Measurements from ENCODE around the gene NANP. TPM values are rescaled to one million over a fixed set of nuclear protein-coding genes. Genes with fewer than 3 reads are reported as not detected.

The NANP gene
- total and polyA plus RNA-seq, 2 of the 4 experiments (the other 2 are of a cell fraction) = 4.9 to 7.2 TPM

DNA sequence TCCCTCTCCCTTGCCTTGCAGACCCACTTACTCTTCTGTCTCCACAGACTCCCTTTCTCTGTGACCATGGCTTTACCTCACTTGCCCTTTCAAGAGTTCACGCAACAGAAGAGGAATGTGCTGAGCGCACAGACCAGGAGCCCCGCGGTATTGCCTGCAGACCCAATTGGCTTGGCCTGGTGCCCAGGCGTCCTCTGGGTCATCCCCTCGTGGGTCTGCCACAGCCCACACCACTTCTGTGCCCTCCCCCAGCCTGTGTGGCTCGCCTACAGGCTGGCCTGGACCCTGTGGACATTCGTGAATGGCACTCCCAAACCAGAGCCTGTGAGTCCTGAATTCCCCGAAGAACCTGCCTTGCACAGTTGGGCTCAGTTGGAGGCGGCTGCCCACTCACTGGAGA, 23.2 kb downstream of the NANP start:
- Histone ChIP-seq H3K4me2 (ENCODE audit: low read depth, low read length) (no peak overlapping the region), H4K8ac (ENCODE audit: low read depth in 2 of 2, low read length in 2 of 2) (no peak overlapping the region), H3K9me1 (ENCODE audit: insufficient read depth, low read length) (0 out of 2 replicates have a peak, but pooled peaks cover 3% of the 10 kb centered on the region), H3K79me1 (ENCODE audit: low read depth in 1 of 2, low read length in 2 of 2) (no peaks in the 10 kb centered on the region), H3K27ac (ENCODE audit: insufficient read depth, low read length) (no peak overlapping the region), H2AK5ac (ENCODE audit: low read depth, low read length) (0 out of 2 replicates have a peak overlapping the region, but pooled peaks have one; percentile 2), H4K20me1 (ENCODE audit: insufficient read depth, low read length) (no peaks in the 10 kb centered on the region), H3K18ac (ENCODE audit: low read depth, low read length) (no peak overlapping the region), H3K9ac (ENCODE audit: low read depth, low read length) (no peak overlapping the region), H3K27me3 (ENCODE audit: control insufficient read depth, insufficient read depth, low read length) (no peaks in the 10 kb centered on the region), H4K5ac (ENCODE audit: low read depth, low read length) (no peak overlapping the region), H3K14ac (replicated peaks; ENCODE audit: low read depth, low read length) (no peak overlapping the region), H3K36me3 (ENCODE audit: control insufficient read depth, insufficient read depth, low read length) (no peaks in the 10 kb centered on the region), H2BK20ac (ENCODE audit: low read depth, low read length) (no peak overlapping the region), H3K56ac (ENCODE audit: extremely low read depth, insufficient read depth, low read length) (no peak overlapping the region), H3K4me1 (ENCODE audit: control insufficient read depth, insufficient read depth, low read length) (peaks cover 4% of the 10 kb centered on the region; the same call in 1 of the 2 replicates), H2AK9ac (replicated peaks; ENCODE audit: low read depth, low read length, poor library complexity) (peak overlapping the region; percentile 63), H2BK120ac (ENCODE audit: low read depth, low read length) (no peak overlapping the region), H2BK15ac (ENCODE audit: low read depth, low read length) (no peak overlapping the region), H2AFZ (replicated peaks; ENCODE audit: low read length, poor library complexity) (no peak overlapping the region), H3K4me3 (ENCODE audit: insufficient read depth, low read depth, low read length) (no peak overlapping the region), H3K4ac (ENCODE audit: low read depth, low read length) (no peak overlapping the region), H4K91ac (ENCODE audit: insufficient read depth, low read depth, low read length) (no peak overlapping the region), H2BK5ac (ENCODE audit: low read depth, low read length, poor library complexity, severe bottlenecking) (no peak overlapping the region), H3K23ac (ENCODE audit: low read depth, low read length) (no peak overlapping the region; the same call in 1 of the 2 replicates), H3K9me3 (ENCODE audit: control insufficient read depth, insufficient read depth, low read length) (no peaks in the 10 kb centered on the region)
- intact Hi-C loops (cut with micrococcal nuclease) (no loop called here), dilution Hi-C loops (cut with HindIII; ENCODE audit: low sequenced_read_pairs, unreplicated experiment) (no loop called here), in situ Hi-C loops (cut with MboI; ENCODE audit: low sequenced_read_pairs) (no loop called here)
- DNase-seq (no peak), ATAC-seq (ENCODE audit: low read depth) (peak; percentile 53)
- TF ChIP-seq RFX5 (IDR thresholded peaks at IDR 0.05; ENCODE audit: low read depth, low read length) (no peak), RAD21 (IDR thresholded peaks at IDR 0.05; ENCODE audit: low read length) (no peak), RCOR1 (IDR thresholded peaks at IDR 0.05; ENCODE audit: insufficient replicate concordance, low read length) (no peak)
- TF ChIP-seq, protein P1, sequence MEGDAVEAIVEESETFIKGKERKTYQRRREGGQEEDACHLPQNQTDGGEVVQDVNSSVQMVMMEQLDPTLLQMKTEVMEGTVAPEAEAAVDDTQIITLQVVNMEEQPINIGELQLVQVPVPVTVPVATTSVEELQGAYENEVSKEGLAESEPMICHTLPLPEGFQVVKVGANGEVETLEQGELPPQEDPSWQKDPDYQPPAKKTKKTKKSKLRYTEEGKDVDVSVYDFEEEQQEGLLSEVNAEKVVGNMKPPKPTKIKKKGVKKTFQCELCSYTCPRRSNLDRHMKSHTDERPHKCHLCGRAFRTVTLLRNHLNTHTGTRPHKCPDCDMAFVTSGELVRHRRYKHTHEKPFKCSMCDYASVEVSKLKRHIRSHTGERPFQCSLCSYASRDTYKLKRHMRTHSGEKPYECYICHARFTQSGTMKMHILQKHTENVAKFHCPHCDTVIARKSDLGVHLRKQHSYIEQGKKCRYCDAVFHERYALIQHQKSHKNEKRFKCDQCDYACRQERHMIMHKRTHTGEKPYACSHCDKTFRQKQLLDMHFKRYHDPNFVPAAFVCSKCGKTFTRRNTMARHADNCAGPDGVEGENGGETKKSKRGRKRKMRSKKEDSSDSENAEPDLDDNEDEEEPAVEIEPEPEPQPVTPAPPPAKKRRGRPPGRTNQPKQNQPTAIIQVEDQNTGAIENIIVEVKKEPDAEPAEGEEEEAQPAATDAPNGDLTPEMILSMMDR (conservative IDR thresholded peaks at IDR 0.05; ENCODE audit: low read depth, low read length) = no peak
- 44% methylated on average over 7 of the region's 10 CpGs; no CpG with 5 or more reads in 1 of the 2 experiments for WGBS, 2 experiments (ENCODE audit: extremely low coverage in 2 of 2, insufficient read length in 1 of 2)
- POLR2A ChIA-PET (ENCODE audit: unreplicated experiment) = no interaction called here
- no TSS peak for BruUV-seq (replicated peaks)
- CTCF ChIA-PET = no interaction called here
